Naive B cell (primary cell): ENCODE measurements around the gene ENTPD7. TPM values are rescaled to one million over a fixed set of nuclear protein-coding genes. Genes with fewer than 3 reads are reported as not detected.
A peak's percentile ranks its signal among the peaks of the same experiment; 100 is the strongest.

Source experiments
- ATAC-seq, 2 donors: fragments of 150-1000 bp; cut with Tn5 transposase; 2 replicates each; pipeline ENCODE4 v1.10.0; 2021; ENCODE audit warnings: low read depth in 2 of 2, mild to moderate bottlenecking in 2 of 2, moderate library complexity in 2 of 2
- DNase-seq: peaks from one replicate; pipeline ENCODE4 v3.0.0; 2022
- H3K27ac Mint-ChIP-seq, 6 donors: one replicate each; pipeline ENCODE4 v1.8.0; 2020 to 2022; ENCODE audit warnings: mild to moderate bottlenecking in 6 of 6, mixed read lengths in 6 of 6, moderate library complexity in 5 of 6, inconsistent platforms in 2 of 6
- H3K27me3 Mint-ChIP-seq, 3 donors: one replicate each; pipeline ENCODE4 v1.8.0; 2021 to 2022; ENCODE audit warnings: mixed read lengths in 3 of 3, mild to moderate bottlenecking in 1 of 3
- H3K36me3 Mint-ChIP-seq, 2 donors: one replicate each; pipeline ENCODE4 v1.8.0; 2020 to 2022; ENCODE audit warnings: mixed read lengths in 2 of 2, inconsistent platforms in 1 of 2, mild to moderate bottlenecking in 1 of 2
- H3K4me1 Mint-ChIP-seq, 3 donors: one replicate each; pipeline ENCODE4 v1.8.0; 2020 to 2022; ENCODE audit warnings: mixed read lengths in 3 of 3, inconsistent platforms in 1 of 3, mild to moderate bottlenecking in 1 of 3, moderate library complexity in 1 of 3
- H3K4me3 Mint-ChIP-seq, 8 donors: one replicate each; pipeline ENCODE4 v1.8.0; 2020 to 2022; ENCODE audit warnings: mild to moderate bottlenecking in 8 of 8, mixed read lengths in 8 of 8, moderate library complexity in 8 of 8, inconsistent platforms in 2 of 8
- H3K9me3 Mint-ChIP-seq, 7 donors: one replicate each; pipeline ENCODE4 v1.8.0; 2020 to 2022; ENCODE audit warnings: mixed read lengths in 7 of 7, mild to moderate bottlenecking in 5 of 7, inconsistent platforms in 2 of 7, moderate library complexity in 1 of 7
- polyA plus RNA-seq, 6 donors: library from polyadenylated mRNA; unstranded; fragments of 300-500 nt; fragmentation: Illumina TruSeq; gene quantifications; one replicate each; pipeline ENCODE4 v1.2.3, GENCODE V29; 2021; ENCODE audit warnings: low read depth in 6 of 6

The ENTPD7 gene
- polyA plus RNA-seq, 6 donors from 2014 or later = 0.32 to 0.85 (median 0.55) TPM; not detected in 1

DNA sequence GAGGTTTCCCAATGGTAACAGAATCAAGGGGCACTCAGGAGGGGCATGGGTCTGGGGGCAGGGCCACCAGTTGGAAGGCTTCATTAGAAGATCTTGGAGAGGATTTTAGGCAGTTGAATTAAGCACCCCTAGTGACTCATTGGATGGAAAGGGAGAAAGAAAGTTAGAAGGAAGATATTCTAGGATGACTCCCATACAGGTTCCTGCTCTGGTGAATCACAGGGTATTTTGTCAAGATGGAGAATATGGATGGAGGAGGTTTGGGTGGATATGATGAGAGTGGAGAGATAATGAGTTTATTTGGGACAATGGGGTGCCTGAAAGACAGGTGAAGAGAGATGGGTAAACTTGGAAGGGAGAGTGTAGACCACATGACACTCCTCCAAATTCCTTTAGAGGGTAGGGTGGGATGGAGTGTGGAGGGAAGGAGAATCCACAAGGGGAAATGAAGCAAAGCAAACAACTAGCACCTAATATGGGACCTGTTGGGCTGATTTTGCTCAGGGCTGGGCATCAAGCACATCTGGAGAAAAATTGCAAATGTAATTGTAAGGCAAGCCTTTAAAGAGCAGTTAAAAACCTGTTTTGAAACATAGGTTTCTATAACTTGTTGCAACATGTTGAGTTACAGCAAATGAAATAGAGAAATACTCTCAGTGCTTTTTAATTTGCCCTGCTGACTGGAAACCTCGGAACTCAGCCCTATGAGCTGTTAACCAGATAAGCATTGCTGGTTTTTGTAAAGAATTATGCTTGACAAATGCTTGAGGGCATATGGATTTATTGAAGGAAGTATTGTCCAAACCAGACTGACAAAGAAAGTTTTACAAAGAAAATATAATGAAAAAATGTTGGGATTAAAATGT, 2.9 kb upstream of the ENTPD7 start:
- peak overlapping the region in 1 of 8 donors; percentile 31 for H3K4me3 Mint-ChIP-seq
- H3K27me3 Mint-ChIP-seq = peaks cover 11 to 25% (median 15%) of the 10 kb centered on the region in 3 donors

DNA sequence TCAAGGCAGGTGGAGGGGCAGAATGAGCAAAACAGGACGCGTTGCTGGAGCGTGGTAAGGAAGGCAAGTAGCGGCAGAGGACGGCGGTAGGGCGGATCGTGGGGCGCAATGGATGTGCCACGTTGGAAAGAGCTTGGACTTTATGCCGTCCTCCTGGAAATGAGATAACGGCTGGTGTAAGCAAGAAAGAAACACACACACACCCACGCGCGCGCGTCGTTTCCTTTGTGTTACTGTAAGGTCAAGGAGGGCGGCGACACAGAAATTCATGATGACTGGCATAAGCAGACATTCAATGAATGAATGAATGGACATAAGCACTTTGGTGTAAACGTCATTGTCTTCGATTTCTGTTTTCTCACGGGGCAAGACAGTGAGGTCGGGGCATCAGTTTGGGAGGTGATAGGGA, 683 bp upstream of the ENTPD7 start:
- Mint-ChIP-seq H3K9me3 (no peaks in the 10 kb centered on the region), H3K36me3 (no peaks in the 10 kb centered on the region), H3K27ac (peak overlapping the region; percentile 4 to 87 (median 65)), H3K27me3 (peaks cover 9 to 20% (median 10%) of the 10 kb centered on the region in 3 donors), H3K4me1 (peaks cover 19 to 23% (median 22%) of the 10 kb centered on the region in 3 donors), H3K4me3 (peak overlapping the region; percentile 73 to 93 (median 89))
- DNase-seq (no peak), ATAC-seq (peak in 1 of 2 donors; percentile 1)

More for the DNA sequence above, 2.9 kb upstream of the ENTPD7 start:
- peak overlapping the region in 3 of 6 donors; percentile 6 to 59 (median 23) for H3K27ac Mint-ChIP-seq
- ATAC-seq (no peak), DNase-seq (no peak)
- H3K36me3 Mint-ChIP-seq = no peaks in the 10 kb centered on the region
- H3K9me3 Mint-ChIP-seq = no peaks in the 10 kb centered on the region
- H3K4me1 Mint-ChIP-seq = peaks cover 19 to 23% (median 22%) of the 10 kb centered on the region in 3 donors

- Mint-ChIP-seq H3K27me3 (peaks cover 4 to 12% (median 10%) of the 10 kb centered on the region in 3 donors), H3K9me3 (no peaks in the 10 kb centered on the region), H3K27ac (peak overlapping the region in 2 of 6 donors; percentile 51 to 85), H3K36me3 (no peaks in the 10 kb centered on the region), H3K4me3 (peak overlapping the region; percentile 73 to 93 (median 89)), H3K4me1 (peaks cover 19 to 23% (median 22%) of the 10 kb centered on the region in 3 donors)
- ATAC-seq (no peak), DNase-seq (no peak)
Observed at GRCh38 chr10:99659868-99660366, 608 bp downstream of the ENTPD7 start.

DNA sequence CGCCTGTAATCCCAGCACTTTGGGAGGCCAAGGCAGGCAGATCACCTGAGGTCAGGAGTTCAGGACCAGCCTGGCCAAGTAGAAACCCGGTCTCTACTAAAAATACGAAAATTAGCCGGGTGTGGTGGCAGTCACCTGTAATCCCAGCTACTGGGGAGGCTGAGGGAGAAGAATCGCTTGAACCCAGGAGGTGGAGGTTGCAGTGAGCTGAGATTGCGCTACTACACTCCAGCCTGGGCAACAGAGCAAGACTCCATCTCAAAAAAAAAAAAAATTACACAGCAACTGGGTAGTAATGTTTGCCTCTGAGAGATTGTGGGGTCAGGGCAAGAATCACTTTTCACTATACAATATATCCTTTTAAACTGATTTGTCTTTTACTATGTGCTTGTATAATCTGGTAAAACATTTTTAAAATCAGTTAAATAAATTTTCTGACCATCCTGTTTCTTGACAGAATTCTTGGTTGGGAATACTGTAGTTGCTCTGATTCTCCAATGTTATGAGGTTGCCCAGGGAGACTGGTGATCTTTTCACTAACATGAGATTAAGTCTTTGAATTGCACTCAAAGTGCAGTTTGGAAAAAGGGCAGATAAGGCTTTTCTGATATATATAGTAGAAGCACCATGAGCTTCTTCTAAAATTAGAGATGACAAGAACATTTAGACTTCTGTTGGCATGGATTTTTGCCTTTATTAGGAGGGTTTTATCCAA, 1.5 kb downstream of the ENTPD7 start:
- Mint-ChIP-seq H3K9me3 (no peaks in the 10 kb centered on the region), H3K27ac (no peak overlapping the region), H3K27me3 (peaks cover 4 to 8% (median 8%) of the 10 kb centered on the region in 3 donors), H3K4me1 (peaks cover 19 to 23% (median 22%) of the 10 kb centered on the region in 3 donors), H3K4me3 (peak overlapping the region in 3 of 8 donors; percentile 40 to 81 (median 48)), H3K36me3 (peaks cover 0 to 3% of the 10 kb centered on the region in 2 donors)
- ATAC-seq (no peak), DNase-seq (no peak)

- Mint-ChIP-seq H3K36me3 (peaks cover 0 to 7% of the 10 kb centered on the region in 2 donors), H3K9me3 (no peaks in the 10 kb centered on the region), H3K4me1 (peaks cover 19 to 23% (median 22%) of the 10 kb centered on the region in 3 donors), H3K4me3 (peak overlapping the region in 1 of 8 donors; percentile 67), H3K27ac (no peak overlapping the region), H3K27me3 (peaks cover 1 to 3% (median 2%) of the 10 kb centered on the region in 3 donors)
- ATAC-seq (no peak), DNase-seq (no peak)
Observed at GRCh38 chr10:99661377-99661763, 2.1 kb downstream of the ENTPD7 start.

DNA sequence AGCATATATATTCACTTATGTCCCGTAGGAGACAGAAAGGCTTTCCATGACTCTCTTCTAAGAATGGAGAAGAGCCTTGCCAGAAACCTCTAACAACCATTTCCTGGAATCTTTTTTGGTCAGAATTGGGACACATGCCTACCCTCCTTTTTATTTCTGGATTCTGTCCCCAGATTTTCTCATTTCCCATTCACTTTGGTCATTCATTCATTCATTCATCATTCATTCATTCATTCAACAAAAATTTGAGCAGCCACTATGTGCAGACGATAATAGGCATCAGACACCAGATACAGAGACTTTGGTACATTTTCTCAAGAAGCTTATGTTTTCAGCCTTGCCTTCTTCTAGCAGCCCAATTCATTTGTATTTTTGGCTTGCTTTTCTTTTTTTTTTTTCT, 6.0 kb downstream of the ENTPD7 start:
- no peaks in the 10 kb centered on the region for H3K9me3 Mint-ChIP-seq
- DNase-seq = no peak
- H3K27me3 Mint-ChIP-seq = no peaks in the 10 kb centered on the region
- no peak for ATAC-seq
- peaks cover 7 to 12% of the 10 kb centered on the region in 2 donors for H3K36me3 Mint-ChIP-seq
- H3K27ac Mint-ChIP-seq = no peak overlapping the region
- peaks cover 0 to under 1% (median under 1%) of the 10 kb centered on the region in 3 donors for H3K4me1 Mint-ChIP-seq
- H3K4me3 Mint-ChIP-seq = no peak overlapping the region

DNA sequence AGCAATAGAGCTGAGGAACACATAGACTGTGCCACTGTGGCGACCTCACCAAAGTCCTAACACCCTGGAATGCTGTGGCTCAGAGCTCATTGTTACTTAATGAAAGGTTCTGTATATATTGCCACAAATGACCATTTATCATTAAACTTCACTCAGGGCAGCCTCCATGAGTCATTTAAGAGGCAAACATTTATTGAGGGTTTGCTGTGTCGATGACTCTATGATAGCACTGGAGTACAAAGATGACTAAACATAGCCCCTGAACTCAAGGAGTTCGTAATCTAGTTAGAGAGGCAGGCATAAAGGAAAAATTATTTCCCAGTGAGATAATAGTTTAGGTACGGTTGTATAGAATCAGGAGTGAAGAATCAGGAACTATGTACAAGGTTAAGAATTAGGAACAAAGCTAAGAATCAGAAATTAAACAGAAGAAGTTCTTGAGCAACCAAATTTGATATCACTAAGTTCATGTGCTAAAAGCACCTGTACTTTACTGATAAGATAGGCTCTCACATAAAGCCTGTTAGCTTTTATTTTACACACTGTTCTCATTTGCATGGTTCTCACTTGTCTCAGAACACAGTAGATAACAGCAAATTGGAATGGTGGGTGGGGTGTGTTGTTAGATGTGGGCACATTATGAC, 7.9 kb downstream of the ENTPD7 start:
- H3K27ac Mint-ChIP-seq = no peak overlapping the region
- no peaks in the 10 kb centered on the region for H3K9me3 Mint-ChIP-seq
- no peaks in the 10 kb centered on the region for H3K4me1 Mint-ChIP-seq
- H3K27me3 Mint-ChIP-seq = no peaks in the 10 kb centered on the region
- ATAC-seq = no peak
- no peak for DNase-seq
- H3K36me3 Mint-ChIP-seq = peaks cover 7 to 12% of the 10 kb centered on the region in 2 donors
- no peak overlapping the region for H3K4me3 Mint-ChIP-seq

- ATAC-seq = no peak
- Mint-ChIP-seq H3K36me3 (peaks cover 0 to 12% of the 10 kb centered on the region in 2 donors), H3K9me3 (no peaks in the 10 kb centered on the region), H3K4me1 (peaks cover 0 to 5% (median 5%) of the 10 kb centered on the region in 3 donors), H3K27me3 (no peaks in the 10 kb centered on the region), H3K4me3 (no peak overlapping the region), H3K27ac (no peak overlapping the region)
- DNase-seq = no peak
Observed at GRCh38 chr10:99671386-99671785, 12.1 kb downstream of the ENTPD7 start.

DNA sequence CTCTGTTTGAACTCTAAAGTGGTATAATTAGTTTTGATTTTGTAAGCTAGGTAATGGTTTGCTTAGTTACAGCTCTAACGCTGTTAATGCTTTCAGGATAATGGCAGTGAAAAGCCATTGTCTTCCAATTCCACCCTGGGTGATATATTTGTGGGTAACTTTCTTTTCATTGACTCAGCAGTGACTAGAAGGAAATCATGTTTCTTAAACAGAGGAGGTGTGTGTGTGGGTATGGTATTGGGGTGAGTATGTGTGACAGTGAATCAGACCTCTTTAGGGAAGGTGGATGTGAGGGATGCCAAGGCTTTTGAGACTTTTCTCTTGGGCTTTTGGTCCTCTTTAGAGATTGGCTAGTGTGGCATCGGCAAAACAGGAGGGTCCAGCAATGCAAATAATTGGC, 13.6 kb downstream of the ENTPD7 start:
- ATAC-seq (no peak), DNase-seq (no peak)
- Mint-ChIP-seq H3K36me3 (no peaks in the 10 kb centered on the region), H3K9me3 (no peaks in the 10 kb centered on the region), H3K27ac (no peak overlapping the region), H3K4me3 (no peak overlapping the region), H3K4me1 (peaks cover 0 to 5% (median 5%) of the 10 kb centered on the region in 3 donors), H3K27me3 (no peaks in the 10 kb centered on the region)

DNA sequence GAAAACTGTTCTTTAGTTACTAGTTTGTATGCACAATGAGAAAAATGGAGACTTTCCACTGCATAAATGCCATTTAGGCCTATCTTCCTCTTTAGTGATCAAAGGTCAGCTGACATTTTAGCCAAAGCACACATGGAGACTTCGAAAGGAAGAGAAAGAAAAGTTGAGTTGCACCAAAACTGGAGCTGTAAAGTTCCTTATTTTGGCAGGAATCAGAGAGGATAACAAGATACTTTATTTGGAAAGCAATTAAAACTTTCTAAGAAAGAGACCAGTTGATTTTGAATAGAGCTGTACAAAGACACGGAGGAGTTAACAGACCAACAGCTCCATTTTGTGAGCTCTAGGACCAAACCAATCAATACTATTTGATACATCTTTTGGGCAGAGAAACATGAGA, 14.2 kb downstream of the ENTPD7 start:
- H3K36me3 Mint-ChIP-seq = no peaks in the 10 kb centered on the region
- DNase-seq (no peak), ATAC-seq (no peak)
- no peak overlapping the region for H3K4me3 Mint-ChIP-seq
- no peaks in the 10 kb centered on the region for H3K9me3 Mint-ChIP-seq
- no peak overlapping the region for H3K27ac Mint-ChIP-seq
- H3K27me3 Mint-ChIP-seq = no peaks in the 10 kb centered on the region
- H3K4me1 Mint-ChIP-seq = peaks cover 0 to 5% (median 5%) of the 10 kb centered on the region in 3 donors

DNA sequence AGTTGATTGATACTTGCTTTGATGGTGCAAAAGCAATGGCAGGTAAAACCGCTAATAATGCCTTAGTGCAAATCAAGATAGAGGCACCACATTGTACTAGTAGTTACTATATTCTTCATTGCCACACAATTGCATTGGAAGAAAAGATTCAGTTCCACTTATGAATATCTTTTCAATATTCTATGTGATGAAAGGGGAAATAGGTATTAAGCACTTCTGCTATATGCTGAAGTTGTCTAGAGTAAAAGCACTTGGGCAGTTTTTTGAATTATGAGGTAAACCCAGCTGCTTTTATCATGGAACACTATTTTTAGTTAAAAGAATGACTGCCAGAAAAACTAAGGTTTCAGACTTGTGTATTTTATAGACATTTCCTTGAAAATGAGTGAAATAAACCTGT, 15.5 kb downstream of the ENTPD7 start:
- Mint-ChIP-seq H3K9me3 (no peaks in the 10 kb centered on the region), H3K4me3 (no peak overlapping the region), H3K27me3 (no peaks in the 10 kb centered on the region), H3K36me3 (peaks cover 0 to 2% of the 10 kb centered on the region in 2 donors), H3K4me1 (peaks cover 0 to 5% (median 5%) of the 10 kb centered on the region in 3 donors), H3K27ac (no peak overlapping the region)
- DNase-seq (no peak), ATAC-seq (peak in 1 of 2 donors; percentile 47)

GRCh38 chr10:99676426-99676825, 17.1 kb downstream of the ENTPD7 start:
- Mint-ChIP-seq H3K4me1 (peaks cover 0 to 5% (median 5%) of the 10 kb centered on the region in 3 donors), H3K36me3 (peaks cover 0 to 8% of the 10 kb centered on the region in 2 donors), H3K27me3 (no peaks in the 10 kb centered on the region), H3K27ac (no peak overlapping the region), H3K4me3 (no peak overlapping the region), H3K9me3 (no peaks in the 10 kb centered on the region)
- DNase-seq (no peak), ATAC-seq (no peak)

GRCh38 chr10:99676895-99677294, 17.6 kb downstream of the ENTPD7 start:
- Mint-ChIP-seq H3K36me3 (peaks cover 0 to 8% of the 10 kb centered on the region in 2 donors), H3K4me1 (peaks cover 0 to 5% (median 5%) of the 10 kb centered on the region in 3 donors), H3K9me3 (no peaks in the 10 kb centered on the region), H3K4me3 (no peak overlapping the region), H3K27ac (no peak overlapping the region), H3K27me3 (no peaks in the 10 kb centered on the region)
- ATAC-seq (no peak), DNase-seq (no peak)
